AG09309 (cell line): ENCODE results near the gene SLC26A3.

Source experiments
- DNase-seq: peaks from one replicate; pipeline ENCODE4 v3.0.0-alpha.2; 2010; ENCODE audit warnings: low read depth
- H3K4me3 ChIP-seq: 2 replicates; pipeline ENCODE4 v1.5.1; 2011; ENCODE audit warnings: mild to moderate bottlenecking, low read depth, low read length, moderate library complexity; ENCODE audit not compliant: control insufficient read depth
- CTCF ChIP-seq: IDR thresholded peaks from 2 replicates; pipeline ENCODE4 v1.5.1; 2011; ENCODE audit warnings: mild to moderate bottlenecking, low read depth, low read length, inconsistent platforms; ENCODE audit not compliant: insufficient read depth, control insufficient read depth; ENCODE audit errors: missing control alignments

Gene SLC26A3

GRCh38 chr7:107785170-107785569 lies 17.9 kb downstream of the SLC26A3 start:
- H3K4me3 ChIP-seq: no peak overlapping the region
- TF ChIP-seq CTCF: no peak
- DNase-seq: no peak

GRCh38 chr7:107783648-107784047 lies 19.4 kb downstream of the SLC26A3 start:
- no peak for TF ChIP-seq CTCF
- no peak overlapping the region for H3K4me3 ChIP-seq
- no peak for DNase-seq

- TF ChIP-seq CTCF: no peak
- no peak for DNase-seq
- no peak overlapping the region for H3K4me3 ChIP-seq
Measured at GRCh38 chr7:107782374-107782773, 20.6 kb downstream of the SLC26A3 start.

- no peak overlapping the region for H3K4me3 ChIP-seq
- no peak for TF ChIP-seq CTCF
Measured at GRCh38 chr7:107779647-107780099, 23.4 kb downstream of the SLC26A3 start.

GRCh38 chr7:107778283-107778682 lies 24.7 kb downstream of the SLC26A3 start:
- no peak for TF ChIP-seq CTCF
- no peak overlapping the region for H3K4me3 ChIP-seq
- DNase-seq: no peak

More at GRCh38 chr7:107779647-107780099, 23.4 kb downstream of the SLC26A3 start:
- no peak for DNase-seq

- no peak for TF ChIP-seq CTCF
- no peak for DNase-seq
- no peak overlapping the region for H3K4me3 ChIP-seq
Measured at GRCh38 chr7:107777702-107778101, 25.3 kb downstream of the SLC26A3 start.

- TF ChIP-seq CTCF: no peak
- DNase-seq: no peak
- no peak overlapping the region for H3K4me3 ChIP-seq
Measured at GRCh38 chr7:107773027-107773426, 30.0 kb downstream of the SLC26A3 start.
